Measurements from ENCODE around the gene SMYD3. TPM values are rescaled to one million over a fixed set of nuclear protein-coding genes. Genes with fewer than 3 reads are reported as not detected.
"Not testable (repeated sequence)": the region's sequence is repeated elsewhere in the genome, so short reads cannot be mapped to it uniquely, and the experiment has no call there.

SMYD3 gene
- total RNA-seq, 1 donor from 2014 or later = 31.9 TPM

GRCh38 chr1:245972476-245972875 lies 534.6 kb downstream of the SMYD3 start:
- Mint-ChIP-seq H3K27me3 (no peaks in the 10 kb centered on the region), H3K36me3 (ENCODE audit: insufficient read depth) (no peaks in the 10 kb centered on the region), H3K4me1 (ENCODE audit: low read depth) (peaks cover 16% of the 10 kb centered on the region), H3K27ac (peak overlapping the region; percentile 56), H3K9me3 (ENCODE audit: low read depth) (peaks cover 6% of the 10 kb centered on the region), H3K4me3 (ENCODE audit: low read depth) (no peak overlapping the region)
- TF ChIP-seq CTCF (IDR thresholded peaks at IDR 0.05; ENCODE audit: unreplicated experiment) = no peak
- no peak for DNase-seq (ENCODE audit: low spot score, unreplicated experiment)

- DNase-seq (ENCODE audit: low spot score, unreplicated experiment) = no peak
- H3K4me1 Mint-ChIP-seq (ENCODE audit: low read depth) = peaks cover 16% of the 10 kb centered on the region
- no peaks in the 10 kb centered on the region for H3K27me3 Mint-ChIP-seq
- H3K9me3 Mint-ChIP-seq (ENCODE audit: low read depth) = peaks cover 6% of the 10 kb centered on the region
- H3K4me3 Mint-ChIP-seq (ENCODE audit: low read depth) = no peak overlapping the region
- no peaks in the 10 kb centered on the region for H3K36me3 Mint-ChIP-seq (ENCODE audit: insufficient read depth)
- no peak for TF ChIP-seq CTCF (IDR thresholded peaks at IDR 0.05; ENCODE audit: unreplicated experiment)
- peak overlapping the region; percentile 42 for H3K27ac Mint-ChIP-seq
Observed at GRCh38 chr1:245971711-245972085, 535.4 kb downstream of the SMYD3 start.

GRCh38 chr1:245971076-245971710 lies 535.9 kb downstream of the SMYD3 start:
- not testable (repeated sequence) for DNase-seq (ENCODE audit: low spot score, unreplicated experiment); H3K4me3 Mint-ChIP-seq (ENCODE audit: low read depth); H3K27me3 Mint-ChIP-seq; H3K36me3 Mint-ChIP-seq (ENCODE audit: insufficient read depth); H3K9me3 Mint-ChIP-seq (ENCODE audit: low read depth)
- H3K27ac Mint-ChIP-seq = peak overlapping the region; percentile 42
- peaks cover 16% of the 10 kb centered on the region for H3K4me1 Mint-ChIP-seq (ENCODE audit: low read depth)

GRCh38 chr1:245969283-245969682 lies 537.8 kb downstream of the SMYD3 start:
- no peak for TF ChIP-seq CTCF (IDR thresholded peaks at IDR 0.05; ENCODE audit: unreplicated experiment)
- H3K27me3 Mint-ChIP-seq = no peaks in the 10 kb centered on the region
- no peak for DNase-seq (ENCODE audit: low spot score, unreplicated experiment)
- H3K4me1 Mint-ChIP-seq (ENCODE audit: low read depth) = peaks cover 16% of the 10 kb centered on the region
- H3K27ac Mint-ChIP-seq = peak overlapping the region; percentile 82
- no peaks in the 10 kb centered on the region for H3K36me3 Mint-ChIP-seq (ENCODE audit: insufficient read depth)
- peaks cover 9% of the 10 kb centered on the region for H3K9me3 Mint-ChIP-seq (ENCODE audit: low read depth)
- no peak overlapping the region for H3K4me3 Mint-ChIP-seq (ENCODE audit: low read depth)

GRCh38 chr1:245968775-245969174 lies 538.3 kb downstream of the SMYD3 start:
- no peaks in the 10 kb centered on the region for H3K27me3 Mint-ChIP-seq
- no peak overlapping the region for H3K27ac Mint-ChIP-seq
- peaks cover 9% of the 10 kb centered on the region for H3K9me3 Mint-ChIP-seq (ENCODE audit: low read depth)
- TF ChIP-seq CTCF (IDR thresholded peaks at IDR 0.05; ENCODE audit: unreplicated experiment) = no peak
- peaks cover 16% of the 10 kb centered on the region for H3K4me1 Mint-ChIP-seq (ENCODE audit: low read depth)
- DNase-seq (ENCODE audit: low spot score, unreplicated experiment) = no peak
- H3K4me3 Mint-ChIP-seq (ENCODE audit: low read depth) = no peak overlapping the region
- H3K36me3 Mint-ChIP-seq (ENCODE audit: insufficient read depth) = no peaks in the 10 kb centered on the region

GRCh38 chr1:245965398-245965797 lies 541.7 kb downstream of the SMYD3 start:
- TF ChIP-seq CTCF (IDR thresholded peaks at IDR 0.05; ENCODE audit: unreplicated experiment) = no peak
- H3K4me3 Mint-ChIP-seq (ENCODE audit: low read depth) = no peak overlapping the region
- peaks cover 4% of the 10 kb centered on the region for H3K9me3 Mint-ChIP-seq (ENCODE audit: low read depth)
- H3K27ac Mint-ChIP-seq = no peak overlapping the region
- no peak for DNase-seq (ENCODE audit: low spot score, unreplicated experiment)
- no peaks in the 10 kb centered on the region for H3K36me3 Mint-ChIP-seq (ENCODE audit: insufficient read depth)
- H3K4me1 Mint-ChIP-seq (ENCODE audit: low read depth) = peaks cover 10% of the 10 kb centered on the region
- no peaks in the 10 kb centered on the region for H3K27me3 Mint-ChIP-seq

Data from progenitor cell of endocrine pancreas (in vitro differentiated cells).